Natural killer cell (primary cell): Measurements from ENCODE around the gene IL1F10. TPM values are rescaled to one million over a fixed set of nuclear protein-coding genes. Genes with fewer than 3 reads are reported as not detected.

Experiments
- ATAC-seq, 3 donors: fragments of 150-1000 bp in 2 of 3; fragments of 200-7000 bp in 1 of 3; cut with Tn5 transposase; 1 replicate in 1 of 3; 2 replicates in 2 of 3; pipeline ENCODE4 v1.10.0; 2021; ENCODE audit warnings: mild to moderate bottlenecking in 2 of 3, moderate library complexity in 2 of 3
- DNase-seq, 2 donors: peaks; one replicate each; pipeline versions ENCODE4 v3.0.0 to v3.0.0-alpha.2; 2013 to 2021; ENCODE audit warnings: mixed read lengths in 1 of 2
- H3K27ac ChIP-seq: one replicate; pipeline ENCODE4 v1.5.1; 2013; ENCODE audit warnings: mild to moderate bottlenecking, low read length
- H3K27me3 ChIP-seq: one replicate; pipeline ENCODE4 v1.6.1; 2013; ENCODE audit warnings: low read length; ENCODE audit not compliant: control insufficient read depth, insufficient read depth
- H3K36me3 ChIP-seq: one replicate; pipeline ENCODE4 v1.6.1; 2013; ENCODE audit warnings: low read length; ENCODE audit not compliant: control insufficient read depth, insufficient read depth
- H3K4me1 ChIP-seq: one replicate; pipeline ENCODE4 v1.6.1; 2013; ENCODE audit warnings: low read length; ENCODE audit not compliant: control insufficient read depth, insufficient read depth
- H3K4me3 ChIP-seq: one replicate; pipeline ENCODE4 v1.5.1; 2013; ENCODE audit warnings: low read length
- H3K9me3 ChIP-seq: one replicate; pipeline ENCODE4 v1.6.1; 2013; ENCODE audit warnings: low read length; ENCODE audit not compliant: control insufficient read depth, insufficient read depth
- H3K27ac Mint-ChIP-seq, 2 donors: one replicate each; pipeline ENCODE4 v1.8.0; 2022; ENCODE audit warnings: mild to moderate bottlenecking in 2 of 2, mixed read lengths in 2 of 2, moderate library complexity in 1 of 2
- H3K27me3 Mint-ChIP-seq, 2 donors: one replicate each; pipeline ENCODE4 v1.8.0; 2022; ENCODE audit warnings: low read depth in 2 of 2, mixed read lengths in 2 of 2
- H3K36me3 Mint-ChIP-seq: one replicate; pipeline ENCODE4 v1.8.0; 2022; ENCODE audit warnings: mixed read lengths
- H3K4me1 Mint-ChIP-seq, 2 donors: one replicate each; pipeline ENCODE4 v1.8.0; 2022; ENCODE audit warnings: mixed read lengths in 2 of 2
- H3K4me3 Mint-ChIP-seq: one replicate; pipeline ENCODE4 v1.8.0; 2022; ENCODE audit warnings: mild to moderate bottlenecking, moderate library complexity, mixed read lengths
- H3K9me3 Mint-ChIP-seq, 2 donors: one replicate each; pipeline ENCODE4 v1.8.0; 2022; ENCODE audit warnings: mixed read lengths in 2 of 2
- WGBS: methylation state at CpG from one replicate; pipeline ENCODE4 v1.1.7; 2013; ENCODE audit warnings: missing lambda C conversion rate; ENCODE audit not compliant: insufficient coverage; 5-methylcytosine and 5-hydroxymethylcytosine counted together
- intact Hi-C: fragments of 100-400 bp; cut with micrococcal nuclease; formaldehyde crosslinking; loops from one replicate; pipeline ENCODE4 v1.14.2; 2022
- total RNA-seq, 4 donors: library from RNA; stranded (reverse); fragments of 120-200 nt in 1 of 4; gene quantifications; one replicate each; pipeline versions ENCODE4 v1.2.3 to v1.2.4, GENCODE V29; 2013 to 2022
- TF ChIP-seq, protein P1 (sequence below): fragments of 200-600 bp; IDR thresholded peaks from one replicate; pipeline ENCODE4 v1.8.0; 2022; ENCODE audit warnings: antibody characterized with exemption

IL1F10 gene
- total RNA-seq, 3 donors from 2014 or later (not counting 1 experiment from before 2014, with no cell fraction given): not detected

DNA sequence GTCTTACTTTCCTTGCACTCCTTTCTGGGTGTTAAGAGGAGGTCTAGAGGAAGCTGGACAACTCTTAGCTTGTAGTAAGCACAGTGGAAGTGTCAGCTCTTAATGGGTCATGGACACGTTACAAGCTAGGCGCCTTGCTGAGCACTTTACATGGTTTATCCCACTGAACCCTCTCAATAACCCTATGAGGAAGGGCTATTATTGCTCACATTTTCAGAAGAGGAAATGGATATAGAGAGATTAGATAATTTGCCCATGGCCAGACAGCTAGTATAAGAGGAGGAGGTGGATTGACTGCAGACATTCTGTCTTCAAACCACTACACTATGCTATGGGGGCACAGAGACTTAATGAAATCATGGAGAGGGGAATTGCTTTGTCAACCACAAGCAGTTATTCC, 51.3 kb downstream of the IL1F10 start:
- Histone ChIP-seq H3K9me3 (no peaks in the 10 kb centered on the region), H3K36me3 (no peaks in the 10 kb centered on the region), H3K4me1 (peaks cover 29% of the 10 kb centered on the region), H3K27ac (no peak overlapping the region), H3K4me3 (no peak overlapping the region), H3K27me3 (no peaks in the 10 kb centered on the region)
- H3K9me3 Mint-ChIP-seq: no peaks in the 10 kb centered on the region
- DNase-seq: no peak
- H3K4me3 Mint-ChIP-seq: no peak overlapping the region
- TF ChIP-seq, protein P1, sequence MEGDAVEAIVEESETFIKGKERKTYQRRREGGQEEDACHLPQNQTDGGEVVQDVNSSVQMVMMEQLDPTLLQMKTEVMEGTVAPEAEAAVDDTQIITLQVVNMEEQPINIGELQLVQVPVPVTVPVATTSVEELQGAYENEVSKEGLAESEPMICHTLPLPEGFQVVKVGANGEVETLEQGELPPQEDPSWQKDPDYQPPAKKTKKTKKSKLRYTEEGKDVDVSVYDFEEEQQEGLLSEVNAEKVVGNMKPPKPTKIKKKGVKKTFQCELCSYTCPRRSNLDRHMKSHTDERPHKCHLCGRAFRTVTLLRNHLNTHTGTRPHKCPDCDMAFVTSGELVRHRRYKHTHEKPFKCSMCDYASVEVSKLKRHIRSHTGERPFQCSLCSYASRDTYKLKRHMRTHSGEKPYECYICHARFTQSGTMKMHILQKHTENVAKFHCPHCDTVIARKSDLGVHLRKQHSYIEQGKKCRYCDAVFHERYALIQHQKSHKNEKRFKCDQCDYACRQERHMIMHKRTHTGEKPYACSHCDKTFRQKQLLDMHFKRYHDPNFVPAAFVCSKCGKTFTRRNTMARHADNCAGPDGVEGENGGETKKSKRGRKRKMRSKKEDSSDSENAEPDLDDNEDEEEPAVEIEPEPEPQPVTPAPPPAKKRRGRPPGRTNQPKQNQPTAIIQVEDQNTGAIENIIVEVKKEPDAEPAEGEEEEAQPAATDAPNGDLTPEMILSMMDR: no peak
- no peak overlapping the region for H3K27ac Mint-ChIP-seq
- intact Hi-C loops: no loop called here
- WGBS: 87% methylated on average over 2 of the region's 2 CpGs
- peaks cover 8% of the 10 kb centered on the region in 2 donors for H3K4me1 Mint-ChIP-seq
- H3K36me3 Mint-ChIP-seq: no peaks in the 10 kb centered on the region
- ATAC-seq: no peak
- H3K27me3 Mint-ChIP-seq: peaks cover 7 to 21% of the 10 kb centered on the region in 2 donors

DNA sequence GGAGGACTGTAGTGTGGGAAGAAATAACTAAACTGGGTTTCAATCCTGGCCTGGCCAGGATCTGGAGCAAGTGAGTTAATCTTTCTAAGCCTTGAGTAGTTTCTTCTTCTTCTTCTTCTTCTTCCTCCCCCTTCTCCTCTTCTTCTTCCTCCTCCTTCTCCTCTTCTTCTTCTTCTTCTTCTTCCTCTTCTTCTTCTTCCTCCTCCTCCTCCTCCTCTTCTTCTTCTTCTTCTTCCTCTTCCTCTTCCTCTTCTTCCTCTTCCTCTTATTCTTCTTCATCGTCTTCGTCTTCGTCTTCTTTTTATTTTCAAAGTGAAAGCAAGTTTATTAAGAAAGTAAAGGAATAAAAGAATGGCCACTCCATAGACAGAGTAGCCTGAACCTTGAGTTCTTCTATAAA, 53.1 kb downstream of the IL1F10 start:
- Mint-ChIP-seq H3K36me3 (no peaks in the 10 kb centered on the region), H3K27ac (no peak overlapping the region), H3K9me3 (no peaks in the 10 kb centered on the region), H3K4me3 (no peak overlapping the region), H3K4me1 (peaks cover 14% of the 10 kb centered on the region in 2 donors), H3K27me3 (peaks cover 9 to 24% of the 10 kb centered on the region in 2 donors)
- DNase-seq (no peak), ATAC-seq (no peak)
- Histone ChIP-seq H3K4me3 (no peak overlapping the region), H3K27ac (no peak overlapping the region), H3K4me1 (peaks cover 27% of the 10 kb centered on the region), H3K9me3 (no peaks in the 10 kb centered on the region), H3K36me3 (no peaks in the 10 kb centered on the region), H3K27me3 (no peaks in the 10 kb centered on the region)
- intact Hi-C loops: no loop called here
- TF ChIP-seq, protein P1: no peak
- WGBS: no CpG with 5 or more reads among the region's 3 CpGs

DNA sequence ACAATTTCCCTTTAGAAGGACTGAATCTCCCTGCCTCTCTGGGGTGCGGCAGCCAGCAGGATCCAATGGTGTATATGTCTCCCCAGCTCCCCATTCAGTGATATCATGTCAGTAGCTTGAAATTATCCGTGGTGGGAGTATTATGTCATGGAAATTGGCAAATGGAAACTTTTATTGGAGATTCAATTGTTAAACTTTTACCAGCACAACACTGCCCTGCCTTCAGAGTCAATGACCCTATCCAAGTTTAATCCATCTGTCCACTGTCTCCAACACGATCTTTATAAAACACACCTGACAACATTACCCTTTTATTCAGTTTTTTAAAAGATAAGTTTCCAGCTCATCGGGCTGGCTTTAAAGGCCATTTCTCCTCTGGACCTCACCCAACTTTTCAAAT, 54.6 kb downstream of the IL1F10 start:
- 95% methylated on average over 4 of the region's 4 CpGs for WGBS
- intact Hi-C loops: no loop called here
- no peak overlapping the region for H3K27ac Mint-ChIP-seq
- H3K4me3 Mint-ChIP-seq: no peak overlapping the region
- ATAC-seq (no peak), DNase-seq (no peak)
- H3K27me3 ChIP-seq: no peaks in the 10 kb centered on the region
- H3K27ac ChIP-seq: no peak overlapping the region
- H3K4me1 ChIP-seq: peaks cover 19% of the 10 kb centered on the region
- no peak overlapping the region for H3K4me3 ChIP-seq
- H3K36me3 Mint-ChIP-seq: no peaks in the 10 kb centered on the region
- H3K4me1 Mint-ChIP-seq: peaks cover 20% of the 10 kb centered on the region in 2 donors
- H3K36me3 ChIP-seq: no peaks in the 10 kb centered on the region
- no peaks in the 10 kb centered on the region for H3K9me3 ChIP-seq
- H3K27me3 Mint-ChIP-seq: peaks cover 9 to 24% of the 10 kb centered on the region in 2 donors
- TF ChIP-seq, protein P1: no peak
- no peaks in the 10 kb centered on the region for H3K9me3 Mint-ChIP-seq

DNA sequence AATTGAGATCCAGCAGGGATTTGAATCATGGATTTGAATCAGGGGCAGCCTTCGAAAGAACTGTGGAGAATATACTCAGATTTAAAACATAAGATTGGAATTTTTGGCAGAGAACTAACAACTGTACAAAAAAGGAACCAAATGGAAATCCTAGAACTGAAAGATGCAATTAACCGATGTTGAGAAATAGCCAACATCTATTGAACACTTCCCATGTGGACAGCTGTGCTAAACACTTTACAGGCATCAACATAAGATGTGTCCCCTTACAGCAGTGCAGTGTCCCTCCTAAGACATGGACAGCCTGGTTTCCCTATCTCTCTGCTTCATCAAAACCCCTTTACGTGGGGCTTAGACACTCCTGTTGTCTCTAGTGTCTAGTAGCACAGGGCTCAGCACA, 56.0 kb downstream of the IL1F10 start:
- H3K4me1 ChIP-seq: peaks cover 24% of the 10 kb centered on the region
- DNase-seq (no peak), ATAC-seq (no peak)
- intact Hi-C loops: no loop called here
- peak overlapping the region; percentile 18 for H3K27ac ChIP-seq
- Mint-ChIP-seq H3K36me3 (no peaks in the 10 kb centered on the region), H3K27me3 (peaks cover 9 to 24% of the 10 kb centered on the region in 2 donors), H3K4me3 (no peak overlapping the region), H3K27ac (peak overlapping the region in 1 of 2 donors; percentile 33), H3K9me3 (no peaks in the 10 kb centered on the region), H3K4me1 (peaks cover 22 to 24% of the 10 kb centered on the region in 2 donors)
- no peaks in the 10 kb centered on the region for H3K36me3 ChIP-seq
- TF ChIP-seq, protein P1: no peak
- H3K4me3 ChIP-seq: no peak overlapping the region
- no peaks in the 10 kb centered on the region for H3K9me3 ChIP-seq
- WGBS: 50% methylated on average over 3 of the region's 3 CpGs
- no peaks in the 10 kb centered on the region for H3K27me3 ChIP-seq
